Activated effector memory CD4-positive, alpha-beta T cell treated with anti-CD3 and anti-CD28 coated beads, Interleukin-2, amount 50 U/mL, for 16 hours (primary cell): ENCODE measurements around the gene TNS1.
A peak's percentile ranks its signal among the peaks of the same experiment; 100 is the strongest.
"Not testable (repeated sequence)": the region's sequence is repeated elsewhere in the genome, so short reads cannot be mapped to it uniquely, and the experiment has no call there.

Experiments used
- DNase-seq: peaks from one replicate; pipeline ENCODE4 v3.0.0-alpha.2; 2020

The TNS1 gene

GRCh38 chr2:218002845-218003180 lies at the start of gene TNS1:
TSS of gene TNS1 (minus strand) at chr2:218002995. CDS start at chr2:218002872, 123 bp downstream.
- DNase-seq, result no peak

DNA sequence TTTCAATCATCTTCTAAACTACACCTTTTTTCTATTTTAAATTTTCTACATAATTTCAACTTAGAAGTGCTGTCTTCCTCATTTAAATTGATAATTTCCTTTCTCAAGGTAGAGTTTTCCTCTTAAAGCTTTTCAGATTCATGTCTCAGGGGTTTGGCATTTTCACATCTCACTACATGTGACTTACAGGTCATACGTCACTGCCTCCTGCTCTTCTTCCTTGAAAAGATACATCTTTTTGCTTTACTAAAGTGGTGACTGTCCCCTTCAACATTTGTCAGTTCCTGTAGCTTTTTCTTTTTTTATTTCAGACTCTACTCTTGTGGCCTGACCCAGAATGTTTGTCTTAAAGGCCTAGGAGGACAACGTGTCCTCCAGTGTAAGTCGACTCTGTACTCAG lies 49.1 kb upstream of the TNS1 start:
- DNase-seq, result no peak

- DNase-seq, result no peak
Measured at GRCh38 chr2:218047536-218048225, 44.9 kb upstream of the TNS1 start.

DNA sequence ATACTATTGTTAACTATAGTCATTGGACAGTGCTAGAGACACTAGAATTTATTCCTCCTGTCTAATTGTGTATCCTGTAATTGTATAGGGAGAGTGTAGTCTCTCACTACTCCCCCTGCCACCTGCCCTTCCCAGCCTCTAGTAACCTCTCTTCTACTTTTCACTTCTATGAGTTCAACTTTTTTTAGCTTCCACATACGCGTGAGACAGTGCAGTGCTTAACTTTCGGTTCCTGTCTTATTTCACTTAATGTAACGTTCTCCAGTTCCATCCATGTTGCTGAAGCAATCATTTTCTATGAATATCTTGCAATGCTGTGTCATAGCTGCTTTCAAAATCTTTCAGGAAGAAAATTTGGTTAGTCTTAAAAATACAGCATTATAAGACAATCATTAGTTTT lies 43.4 kb upstream of the TNS1 start:
- DNase-seq, result no peak

GRCh38 chr2:218044599-218044998 lies 41.8 kb upstream of the TNS1 start:
- not testable (repeated sequence) for DNase-seq

DNA sequence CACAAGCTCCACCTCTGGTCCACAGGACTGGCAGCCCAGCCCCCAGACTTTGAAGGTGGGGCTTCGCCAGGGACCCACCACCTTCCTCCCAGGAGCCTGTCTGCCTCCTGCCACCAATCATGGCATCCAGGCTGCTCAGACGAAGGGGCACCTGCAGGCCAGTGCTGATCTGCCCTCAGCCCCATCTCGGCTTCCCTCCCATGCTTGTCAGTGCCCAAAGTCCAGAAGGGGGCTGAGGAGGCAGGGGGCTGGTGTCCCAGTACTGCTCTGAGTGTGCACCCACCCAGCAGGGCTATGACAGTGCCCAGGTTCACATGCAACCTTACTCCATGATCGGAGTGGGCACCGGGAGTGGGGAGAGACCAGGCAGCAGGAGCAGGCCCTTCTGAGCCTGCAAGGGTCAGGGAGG lies 40.9 kb upstream of the TNS1 start:
- no peak for DNase-seq

DNA sequence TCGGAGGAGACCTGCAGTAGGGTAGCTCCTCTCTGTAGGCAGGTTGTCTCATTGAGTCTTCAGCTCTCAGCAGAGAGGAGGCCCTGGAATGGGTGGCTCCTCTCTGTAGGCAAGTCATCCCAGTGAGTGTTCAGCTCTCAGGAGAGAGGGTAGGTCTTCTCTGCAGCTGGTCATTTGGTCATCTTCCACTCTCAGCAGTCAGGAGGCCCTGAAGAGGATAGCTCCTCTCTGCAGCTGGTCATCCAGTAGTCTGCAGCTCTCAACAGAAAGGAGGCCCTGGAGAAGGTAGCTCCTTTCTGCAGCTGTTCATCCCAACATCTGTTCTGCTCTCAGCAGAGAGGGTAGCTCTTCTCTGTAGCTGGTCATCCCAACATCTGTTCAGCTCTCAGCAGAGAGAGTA lies 40.3 kb upstream of the TNS1 start:
- DNase-seq, result no peak

- DNase-seq, result no peak
Measured at GRCh38 chr2:218041302-218042168, 38.7 kb upstream of the TNS1 start.

GRCh38 chr2:218040883-218041282 lies 38.1 kb upstream of the TNS1 start:
- no peak for DNase-seq

DNA sequence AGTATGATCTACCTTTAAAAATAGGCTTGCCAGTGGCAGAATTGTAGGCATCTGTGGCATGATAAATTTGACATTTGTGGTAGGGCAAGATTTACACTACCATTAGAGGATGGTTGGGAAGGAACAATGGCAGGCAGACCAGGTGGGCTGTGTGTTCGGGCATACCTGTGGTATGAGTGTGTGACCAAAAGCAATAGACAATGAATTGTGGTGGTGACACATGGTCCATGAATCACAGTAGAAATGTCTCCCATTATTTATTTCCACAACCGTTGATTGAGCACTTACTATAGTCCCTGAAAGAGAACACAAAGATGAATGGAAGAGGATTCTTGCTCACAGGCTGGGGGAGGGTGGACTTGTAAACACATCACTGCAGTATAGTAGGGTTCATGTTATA lies 36.4 kb upstream of the TNS1 start:
- no peak for DNase-seq

- no peak for DNase-seq
Measured at GRCh38 chr2:218036371-218036770, 33.6 kb upstream of the TNS1 start.

DNA sequence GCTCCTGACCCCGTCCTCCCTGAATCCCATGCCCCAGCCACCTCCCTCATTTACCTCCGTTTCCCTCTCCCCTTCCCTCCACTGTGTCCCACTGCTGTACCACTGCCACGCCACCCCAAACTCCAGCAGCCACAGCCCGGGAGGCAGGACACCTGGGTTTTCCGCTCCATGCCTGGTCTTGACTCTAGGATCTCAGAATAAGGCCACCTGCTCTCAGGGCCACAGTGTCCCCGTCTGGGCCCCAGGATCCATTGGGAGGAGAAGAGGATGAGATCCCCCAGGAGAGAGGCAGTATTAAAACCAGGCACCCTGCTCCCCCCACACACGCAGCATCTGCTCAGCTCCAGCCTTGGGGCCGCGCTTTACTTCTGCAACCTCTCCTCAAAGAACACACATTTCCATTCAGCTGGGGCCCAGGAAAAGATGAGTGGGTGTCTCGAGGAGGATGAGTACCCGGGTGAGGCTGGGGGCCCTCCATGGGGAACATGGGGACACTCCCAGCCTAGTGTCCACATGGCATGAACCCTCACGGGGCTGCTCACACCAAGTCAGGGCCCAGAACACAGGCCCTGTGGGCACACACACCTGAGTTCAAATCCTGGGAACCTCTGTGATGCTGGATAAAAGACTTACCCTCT lies 32.8 kb upstream of the TNS1 start:
- DNase-seq, result no peak

GRCh38 chr2:218034497-218035213 lies 31.9 kb upstream of the TNS1 start:
- DNase-seq, result peak; percentile 85

- DNase-seq, result no peak
Measured at GRCh38 chr2:218033590-218034496, 31.0 kb upstream of the TNS1 start.

DNA sequence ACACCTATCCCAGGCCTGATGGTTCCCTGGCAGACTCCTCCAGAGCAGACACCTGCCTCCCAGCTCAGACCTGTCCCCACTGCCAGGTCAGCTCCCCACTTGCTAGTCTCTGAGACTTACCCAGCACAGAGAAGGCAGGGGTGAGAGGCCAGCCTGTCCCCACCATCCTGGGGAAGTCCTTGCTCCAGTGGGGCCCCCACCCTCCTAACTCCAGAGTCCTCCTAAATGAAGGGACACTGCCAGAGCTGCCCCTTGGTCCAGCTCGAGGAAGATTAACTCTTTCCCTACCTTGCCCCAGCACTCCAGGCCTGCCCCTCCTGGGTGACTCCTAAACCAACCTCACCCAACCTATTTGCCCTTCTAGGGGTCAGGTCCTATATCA lies 30.4 kb upstream of the TNS1 start:
- no peak for DNase-seq

- no peak for DNase-seq
Measured at GRCh38 chr2:218032336-218033171, 29.8 kb upstream of the TNS1 start.

- no peak for DNase-seq
Measured at GRCh38 chr2:218031771-218032257, 29.0 kb upstream of the TNS1 start.

DNA sequence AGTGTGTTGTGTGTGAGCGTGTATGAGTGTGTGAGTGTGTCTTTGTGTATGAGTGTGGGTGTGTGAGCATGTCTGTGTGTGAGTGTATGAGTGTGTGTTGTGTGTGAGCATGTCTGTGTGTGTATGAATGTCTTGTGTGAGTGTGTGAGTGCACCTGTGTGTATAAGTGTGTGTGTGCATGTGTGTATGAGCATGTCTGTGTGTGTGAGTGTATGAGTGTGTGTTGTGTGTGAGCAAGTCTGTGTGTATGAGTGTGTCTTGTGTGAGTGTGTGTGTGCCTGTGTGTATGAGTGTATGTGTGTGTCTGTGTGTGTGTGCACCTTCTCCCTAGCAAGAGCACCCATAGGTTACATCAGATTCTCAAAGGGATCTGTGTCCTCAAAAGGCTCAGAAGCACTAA lies 28.5 kb upstream of the TNS1 start:
- no peak for DNase-seq

- no peak for DNase-seq
Measured at GRCh38 chr2:218030409-218031195, 27.8 kb upstream of the TNS1 start.
